PC-3 (cell line): ENCODE results near the gene USP38.

ENCODE experiments used
- CTCF ChIP-seq: fragments of 300-600 bp; sonication (generic); conservative IDR thresholded peaks from 2 replicates; pipeline ENCODE4 v1.5.1; 2017; ENCODE audit warnings: antibody characterized with exemption, low read depth, mild to moderate bottlenecking, low read length
- EZH2 ChIP-seq: fragments of 300-600 bp; sonication (generic); IDR thresholded peaks from one replicate; pipeline ENCODE4 v1.6.1; 2017; ENCODE audit warnings: antibody characterized with exemption, mild to moderate bottlenecking, low read length; ENCODE audit not compliant: unreplicated experiment
- EZH2phosphoT487 ChIP-seq: fragments of 300-600 bp; sonication (generic); IDR thresholded peaks from 2 replicates; pipeline ENCODE4 v1.6.1; 2018; ENCODE audit warnings: mild to moderate bottlenecking, antibody characterized with exemption, low read length, borderline replicate concordance

- TF ChIP-seq EZH2phosphoT487 = no peak
- TF ChIP-seq CTCF = no peak
- no peak for TF ChIP-seq EZH2
Observed at GRCh38 chr4:143186212-143186611, 1.5 kb downstream of the USP38 start.
